GM21447 (cell line): ENCODE data around the gene OMA1.

Source experiments
- ATAC-seq: cut with Tn5 transposase; IDR thresholded peaks from one replicate; pipeline ENCODE4 v1.9.1; 2021; ENCODE audit not compliant: unreplicated experiment

Gene OMA1

GRCh38 chr1:58465825-58466629 is 80.5 kb downstream of the OMA1 start:
- no peak for ATAC-seq

- no peak for ATAC-seq
Measured at GRCh38 chr1:58465176-58465575, 81.3 kb downstream of the OMA1 start.

DNA sequence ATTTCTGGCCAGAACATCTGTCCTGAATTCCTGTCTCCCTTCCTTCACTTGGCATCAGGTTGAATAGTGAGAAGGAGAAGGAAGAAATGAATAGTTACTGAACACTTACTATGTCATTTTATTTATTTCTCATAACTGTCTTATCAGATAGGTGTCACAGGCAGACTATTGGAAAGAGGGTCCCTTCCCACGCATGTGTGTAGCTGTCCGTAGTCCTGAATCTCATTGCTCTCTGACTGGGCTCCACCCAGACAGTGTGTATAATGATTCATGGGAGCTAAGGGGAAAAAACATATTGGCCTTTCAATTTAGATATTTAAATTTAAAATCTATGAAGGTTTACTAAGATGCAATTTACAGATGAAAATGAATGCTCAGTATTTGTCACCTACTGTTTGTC is 86.1 kb downstream of the OMA1 start:
- no peak for ATAC-seq

DNA sequence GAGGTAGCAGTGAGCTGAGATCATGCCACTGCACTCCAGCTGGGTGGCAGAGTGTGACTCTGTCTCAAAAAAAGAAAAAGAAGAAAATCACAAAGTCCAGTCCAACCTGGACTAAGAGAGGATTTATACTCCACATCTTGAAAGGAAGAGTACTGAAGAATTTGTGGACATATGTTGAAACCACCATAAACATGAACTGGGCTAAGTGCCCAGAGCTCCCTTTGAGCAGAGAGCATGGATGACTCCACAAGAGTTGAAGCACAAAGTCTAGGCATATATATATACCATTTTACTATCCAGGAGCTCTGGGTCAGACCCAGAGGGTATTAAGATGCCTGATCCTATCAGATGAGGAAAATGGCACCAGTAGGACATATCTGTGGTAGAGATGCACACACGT is 86.6 kb downstream of the OMA1 start:
- ATAC-seq: no peak

DNA sequence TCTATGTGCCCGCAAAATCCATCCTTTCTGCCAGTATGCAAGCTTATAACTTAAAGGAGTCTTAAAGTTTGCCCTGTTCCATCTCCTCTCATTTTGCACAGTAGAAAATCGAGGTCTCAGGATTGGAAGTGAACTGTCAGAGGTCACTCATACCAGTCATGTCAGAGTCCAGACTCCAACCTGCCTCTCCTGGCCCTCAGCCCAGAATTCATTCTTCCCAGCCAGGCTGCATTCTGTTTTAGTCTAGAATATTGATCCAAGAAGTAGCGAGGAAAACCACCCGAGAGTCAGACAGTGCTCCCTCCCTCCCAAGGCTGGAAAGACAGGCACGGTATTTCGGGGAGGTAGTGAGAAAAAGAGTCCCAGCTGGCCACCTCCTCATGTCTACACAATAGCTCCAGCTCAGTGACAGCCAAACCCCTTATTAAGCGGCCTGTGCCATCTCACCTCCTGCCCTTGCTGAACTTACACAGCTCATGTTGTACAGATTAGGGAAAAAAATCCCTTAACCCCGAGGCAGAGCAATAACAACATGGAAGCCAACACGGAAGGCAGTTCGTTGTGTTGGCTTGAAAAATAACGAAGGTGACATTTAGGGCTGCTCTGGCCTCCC is 89.4 kb downstream of the OMA1 start:
- no peak for ATAC-seq

GRCh38 chr1:58456470-58456869 is 90.1 kb downstream of the OMA1 start:
- ATAC-seq: no peak

GRCh38 chr1:58454807-58455206 is 91.7 kb downstream of the OMA1 start:
- ATAC-seq: no peak

- ATAC-seq: no peak
Measured at GRCh38 chr1:58454385-58454784, 92.1 kb downstream of the OMA1 start.

DNA sequence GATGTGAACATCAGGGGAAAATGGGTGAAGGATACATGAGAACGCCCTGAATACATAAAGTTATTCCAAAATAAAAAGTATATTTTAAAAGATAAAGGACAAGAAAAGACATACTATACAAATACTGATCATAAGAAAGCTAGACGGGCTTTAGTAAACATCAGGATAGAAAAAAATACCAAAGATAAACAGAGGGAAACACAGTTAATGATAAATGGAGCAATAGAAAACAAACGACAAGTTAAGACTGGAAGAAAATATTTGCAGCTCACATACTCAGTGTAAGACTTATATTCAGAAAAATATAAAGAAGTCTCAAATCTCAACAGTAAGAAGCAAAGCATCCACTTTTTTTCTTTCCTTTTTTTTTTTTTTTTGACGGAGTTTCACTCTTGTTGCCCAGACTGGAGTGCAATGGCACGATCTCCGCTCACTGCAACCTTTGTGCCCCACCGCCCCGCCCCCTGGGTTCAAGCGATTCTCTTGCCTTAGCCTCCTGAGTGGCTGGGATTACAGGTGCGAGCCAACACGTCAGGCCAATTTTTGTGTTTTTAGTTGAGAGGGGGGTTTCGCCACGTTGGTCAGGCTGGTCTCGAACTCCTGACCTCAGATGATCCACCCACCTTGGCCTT is 94.8 kb downstream of the OMA1 start:
- no peak for ATAC-seq

DNA sequence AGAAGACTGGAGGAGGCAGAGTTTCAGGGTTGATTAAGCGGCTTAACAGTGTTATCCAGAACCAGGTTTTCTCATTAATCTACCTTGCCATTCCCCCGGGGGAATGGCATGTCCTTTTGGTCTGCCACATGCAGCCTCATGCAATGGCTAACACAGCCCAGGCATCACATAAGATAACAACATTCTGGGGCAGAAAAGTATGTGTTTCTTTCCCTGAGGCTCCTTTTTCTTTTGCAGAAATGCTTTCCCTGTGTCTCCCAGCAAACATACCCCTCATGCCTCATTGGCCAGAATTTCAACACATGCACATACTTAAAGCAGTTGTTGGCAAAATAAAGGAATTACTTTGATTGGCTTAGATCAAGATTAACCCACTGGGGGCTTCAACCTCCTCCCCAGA is 98.6 kb downstream of the OMA1 start:
- no peak for ATAC-seq

DNA sequence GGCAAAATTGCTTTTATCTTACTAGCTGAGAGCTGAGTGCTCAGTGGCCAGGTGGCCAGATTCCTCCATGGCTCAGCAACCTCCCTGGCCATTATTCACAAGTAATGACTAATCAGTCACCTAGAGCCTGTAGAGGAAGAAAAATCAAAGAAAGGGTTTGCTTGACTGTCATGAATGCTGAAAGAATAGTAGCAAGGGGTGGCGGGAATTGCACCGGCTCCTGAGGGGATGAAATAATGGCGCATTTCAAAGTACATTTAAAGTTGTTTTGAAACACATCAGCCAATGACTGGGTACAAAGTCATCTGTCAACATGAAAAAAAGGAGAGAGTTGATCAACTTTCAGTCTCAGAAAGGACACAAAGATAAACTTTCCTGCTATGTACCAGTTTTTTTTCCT is 99.5 kb downstream of the OMA1 start:
- ATAC-seq: no peak

DNA sequence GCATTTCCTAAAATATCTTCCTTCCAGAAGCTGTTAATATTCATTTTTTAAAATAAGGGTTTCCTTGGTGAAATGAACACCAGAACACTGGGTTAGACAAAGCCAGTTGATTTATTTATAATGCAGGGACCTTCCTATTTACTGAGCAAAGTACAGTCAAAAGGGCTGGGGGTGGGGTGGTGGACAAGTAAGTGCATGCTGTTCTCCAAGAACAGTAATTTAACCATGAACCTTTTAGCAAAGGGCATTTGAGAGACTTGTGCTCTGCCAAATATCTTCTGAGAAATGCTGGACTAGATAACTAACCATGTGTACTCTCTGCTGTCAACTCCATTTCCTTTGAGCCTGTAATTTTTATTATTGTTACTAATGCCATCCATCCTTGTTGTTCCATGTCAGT is 100.2 kb downstream of the OMA1 start:
- no peak for ATAC-seq

DNA sequence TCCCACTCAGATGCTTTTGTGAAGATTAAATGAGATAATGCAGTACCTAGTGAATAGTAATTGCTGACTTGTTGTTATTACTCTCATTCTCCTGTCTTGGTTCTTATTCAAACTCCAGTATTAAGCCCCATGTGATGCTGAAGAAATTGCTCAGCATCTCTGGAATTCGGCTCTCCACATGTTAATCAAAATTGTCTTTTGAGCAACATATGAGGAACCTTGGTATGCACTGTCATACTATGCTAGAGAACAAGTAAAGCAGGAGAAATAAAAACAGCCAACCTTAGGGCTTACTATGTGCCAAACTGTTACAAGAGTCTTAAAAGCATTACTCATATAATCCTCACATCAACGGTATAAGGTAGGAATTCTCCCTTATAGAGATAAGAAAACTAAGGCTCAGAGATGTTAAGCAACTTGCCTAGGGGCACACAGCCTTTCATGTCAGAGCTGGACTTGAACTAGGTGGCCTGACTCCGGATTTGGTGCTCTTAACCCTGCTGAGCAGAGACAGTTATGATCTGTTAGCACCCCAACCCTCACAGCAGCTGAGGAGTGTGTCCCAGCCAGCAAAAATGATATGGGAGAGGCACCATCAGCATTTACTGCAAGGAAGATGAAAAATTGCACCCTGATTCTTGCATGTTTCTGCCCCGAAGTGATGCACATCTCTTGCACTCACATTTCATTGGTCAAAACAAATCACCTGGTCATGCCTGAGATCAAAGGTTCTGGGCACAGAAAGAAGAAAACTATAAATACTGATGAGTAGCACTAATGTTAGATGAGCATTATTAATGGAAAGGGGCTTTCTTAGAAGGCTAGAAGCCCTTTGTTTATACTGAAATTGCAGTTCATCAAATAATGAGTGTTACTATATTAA is 102.3 kb downstream of the OMA1 start:
- ATAC-seq: no peak

GRCh38 chr1:58442114-58442513 is 104.4 kb downstream of the OMA1 start:
- no peak for ATAC-seq

DNA sequence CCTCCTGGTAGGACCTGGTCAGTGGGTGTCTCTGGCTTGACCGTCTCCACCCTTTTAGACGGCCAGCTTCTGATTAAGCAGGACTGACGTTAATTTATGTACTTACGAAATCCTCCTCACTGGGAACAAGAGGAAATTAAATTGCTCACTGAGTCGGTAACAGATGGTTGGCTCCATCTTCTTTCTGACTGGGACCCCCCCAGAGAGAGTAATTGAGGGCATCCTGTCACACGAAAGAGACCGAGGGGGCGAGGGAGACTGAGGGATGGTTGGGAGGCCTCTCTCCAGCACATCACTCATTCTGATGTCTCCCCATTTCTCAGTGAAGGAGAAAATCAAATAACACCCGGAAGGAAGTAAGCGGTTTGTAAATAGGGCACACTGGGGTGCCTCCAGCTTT is 104.8 kb downstream of the OMA1 start:
- no peak for ATAC-seq

GRCh38 chr1:58440696-58441095 is 105.8 kb downstream of the OMA1 start:
- ATAC-seq: no peak

DNA sequence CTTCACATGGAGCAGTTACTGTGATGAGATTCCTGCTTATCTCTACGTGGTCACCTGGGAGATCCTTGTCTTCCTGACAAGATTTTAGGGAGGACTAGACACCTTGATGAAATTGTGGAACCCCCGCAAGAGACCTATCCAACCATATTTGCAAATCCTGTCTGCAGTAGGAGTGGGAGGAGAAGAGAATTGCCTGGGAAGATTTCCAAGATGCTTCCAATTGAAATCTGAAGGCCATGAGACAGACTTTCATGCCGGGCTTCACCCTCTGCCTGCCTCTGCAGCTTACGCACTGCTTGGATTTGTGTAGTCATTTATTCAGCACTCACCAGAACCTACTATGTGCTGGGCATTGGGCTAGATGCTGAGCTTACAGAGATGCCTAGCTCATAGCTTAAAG is 106.6 kb downstream of the OMA1 start:
- ATAC-seq: no peak

- ATAC-seq: no peak
Measured at GRCh38 chr1:58438468-58438867, 108.1 kb downstream of the OMA1 start.

GRCh38 chr1:58437623-58438022 is 108.9 kb downstream of the OMA1 start:
- no peak for ATAC-seq

DNA sequence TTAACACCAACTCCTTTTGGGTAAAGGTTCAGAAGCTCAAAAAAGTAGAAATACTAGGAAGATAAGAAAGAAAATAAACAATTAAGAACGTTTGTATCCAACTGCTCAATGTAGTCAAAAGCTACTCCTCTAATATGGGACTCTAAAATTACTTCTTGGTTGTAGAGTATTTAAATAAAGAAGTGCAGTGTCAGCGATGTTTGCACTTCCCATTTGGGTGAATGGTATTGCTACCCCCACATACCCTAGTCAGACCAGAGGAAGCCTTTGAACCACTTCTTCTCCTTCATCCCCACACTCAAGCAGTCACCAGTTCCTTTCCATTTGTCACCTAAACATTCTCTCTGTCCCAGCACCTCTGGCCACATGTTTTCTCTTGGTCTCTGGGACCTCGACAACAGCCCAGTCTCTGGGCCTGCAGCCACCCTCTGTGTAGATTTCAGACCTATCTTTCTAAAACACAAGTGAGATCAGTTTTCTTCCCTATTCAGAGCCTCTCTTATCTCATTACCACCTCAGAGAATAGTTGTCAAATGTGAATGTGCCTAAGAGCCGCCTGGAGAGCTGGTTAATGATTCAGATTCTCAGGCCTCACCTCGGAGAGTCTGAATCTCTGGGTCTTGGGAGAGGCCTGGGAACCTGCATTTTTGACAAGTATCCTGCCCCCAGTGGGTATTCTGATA is 109.8 kb downstream of the OMA1 start:
- no peak for ATAC-seq

DNA sequence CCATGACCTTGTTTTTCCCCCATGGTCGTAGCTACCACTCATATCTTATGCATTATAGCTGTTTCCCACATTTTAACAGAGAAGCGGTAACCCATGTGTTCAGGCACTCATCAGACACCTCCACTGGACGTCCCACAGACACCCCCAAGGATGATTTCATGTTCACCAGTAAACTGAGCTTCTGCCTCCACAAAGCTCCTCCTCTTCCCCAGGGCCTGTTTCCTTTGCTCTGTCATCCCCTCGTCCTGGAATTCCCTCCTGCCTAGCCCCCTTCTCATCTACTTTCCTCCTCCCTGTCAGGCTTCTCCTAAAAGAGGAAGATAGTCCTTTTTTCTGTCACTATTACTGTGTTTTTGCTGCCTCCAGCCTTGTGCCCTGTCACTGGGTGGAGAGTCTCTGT is 111.2 kb downstream of the OMA1 start:
- no peak for ATAC-seq
